Measurements from ENCODE around the gene UNC13B.

- TF ChIP-seq CTCF (IDR thresholded peaks at IDR 0.05), result no peak
- TF ChIP-seq ZNF317 (CRISPR knock-in tag; IDR thresholded peaks at IDR 0.05; ENCODE audit: borderline replicate concordance, low read depth), result no peak
- TF ChIP-seq TEAD4 (CRISPR knock-in tag; IDR thresholded peaks at IDR 0.05), result no peak
- TF ChIP-seq SMAD3 (CRISPR knock-in tag; IDR thresholded peaks at IDR 0.05; ENCODE audit: borderline replicate concordance), result no peak
- no peak for TF ChIP-seq NR1H2 (CRISPR knock-in tag; IDR thresholded peaks at IDR 0.05)
- no peak for TF ChIP-seq ETV6 (CRISPR knock-in tag; IDR thresholded peaks at IDR 0.05)
Observed at GRCh38 chr9:35423499-35423898, 261.7 kb downstream of the UNC13B start.
